ENCODE results near the gene SLC2A11.

- TF ChIP-seq, protein P1, sequence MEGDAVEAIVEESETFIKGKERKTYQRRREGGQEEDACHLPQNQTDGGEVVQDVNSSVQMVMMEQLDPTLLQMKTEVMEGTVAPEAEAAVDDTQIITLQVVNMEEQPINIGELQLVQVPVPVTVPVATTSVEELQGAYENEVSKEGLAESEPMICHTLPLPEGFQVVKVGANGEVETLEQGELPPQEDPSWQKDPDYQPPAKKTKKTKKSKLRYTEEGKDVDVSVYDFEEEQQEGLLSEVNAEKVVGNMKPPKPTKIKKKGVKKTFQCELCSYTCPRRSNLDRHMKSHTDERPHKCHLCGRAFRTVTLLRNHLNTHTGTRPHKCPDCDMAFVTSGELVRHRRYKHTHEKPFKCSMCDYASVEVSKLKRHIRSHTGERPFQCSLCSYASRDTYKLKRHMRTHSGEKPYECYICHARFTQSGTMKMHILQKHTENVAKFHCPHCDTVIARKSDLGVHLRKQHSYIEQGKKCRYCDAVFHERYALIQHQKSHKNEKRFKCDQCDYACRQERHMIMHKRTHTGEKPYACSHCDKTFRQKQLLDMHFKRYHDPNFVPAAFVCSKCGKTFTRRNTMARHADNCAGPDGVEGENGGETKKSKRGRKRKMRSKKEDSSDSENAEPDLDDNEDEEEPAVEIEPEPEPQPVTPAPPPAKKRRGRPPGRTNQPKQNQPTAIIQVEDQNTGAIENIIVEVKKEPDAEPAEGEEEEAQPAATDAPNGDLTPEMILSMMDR (conservative IDR thresholded peaks at IDR 0.05 in 1 of 2, IDR thresholded peaks at IDR 0.05 in 1 of 2; ENCODE audit: extremely low read depth in 1 of 2, insufficient read depth in 1 of 2, low read depth in 1 of 2, low read length in 2 of 2) = no peak
- TF ChIP-seq EZH2 (IDR thresholded peaks at IDR 0.05; ENCODE audit: borderline replicate concordance, low read length) = no peak
These were observed 39.6 kb downstream of the SLC2A11 start for GRCh38 chr22:23897320-23897719.

All from mammary epithelial cell (primary cell).